Osteoblast (primary cell): Measurements from ENCODE around the gene DHRS4L2. TPM values are rescaled to one million over a fixed set of nuclear protein-coding genes. Genes with fewer than 3 reads are reported as not detected.
A peak's percentile ranks its signal among the peaks of the same experiment; 100 is the strongest.
"Not testable (repeated sequence)": the region's sequence is repeated elsewhere in the genome, so short reads cannot be mapped to it uniquely, and the experiment has no call there.

ENCODE experiments used
- DNase-seq: peaks from one replicate; pipeline ENCODE4 v3.0.0; 2011; ENCODE audit warnings: low spot score, mixed read lengths; ENCODE audit not compliant: insufficient read length; ENCODE audit errors: missing footprints
- H2AFZ ChIP-seq: 2 replicates; pipeline ENCODE4 v1.6.0; 2011; ENCODE audit warnings: mild to moderate bottlenecking, low read length
- H3K27ac ChIP-seq: 2 replicates; pipeline ENCODE4 v1.5.1; 2011; ENCODE audit warnings: mild to moderate bottlenecking, low read depth, low read length, moderate library complexity
- H3K27me3 ChIP-seq: 2 replicates; pipeline ENCODE4 v1.6.0; 2012; ENCODE audit warnings: mild to moderate bottlenecking, control low read depth, inconsistent platforms, low read length, moderate library complexity; ENCODE audit not compliant: insufficient read depth
- H3K36me3 ChIP-seq: 2 replicates; pipeline ENCODE4 v1.5.1; 2011; ENCODE audit warnings: mild to moderate bottlenecking, low read length, control low read depth, moderate library complexity; ENCODE audit not compliant: insufficient read depth
- H3K4me1 ChIP-seq: 2 replicates; pipeline ENCODE4 v1.5.1; 2011; ENCODE audit warnings: mild to moderate bottlenecking, low read length, control low read depth, moderate library complexity; ENCODE audit not compliant: insufficient read depth
- H3K4me2 ChIP-seq: 2 replicates; pipeline ENCODE4 v1.6.0; 2011; ENCODE audit warnings: mild to moderate bottlenecking, low read length; ENCODE audit not compliant: insufficient read depth
- H3K4me3 ChIP-seq: fragments of 200-600 bp; sonication (generic); 3 replicates; pipeline ENCODE4 v1.5.1; 2012; ENCODE audit warnings: mild to moderate bottlenecking, low read length, inconsistent platforms; ENCODE audit not compliant: insufficient read depth
- H3K79me2 ChIP-seq: 2 replicates; pipeline ENCODE4 v1.6.0; 2012; ENCODE audit warnings: mild to moderate bottlenecking, low read length, control low read depth, inconsistent platforms; ENCODE audit not compliant: insufficient read depth
- H3K9me3 ChIP-seq: 2 replicates; pipeline ENCODE4 v1.5.1; 2011; ENCODE audit warnings: low read depth, low read length, control low read depth
- H4K20me1 ChIP-seq: 2 replicates; pipeline ENCODE4 v1.6.0; 2012; ENCODE audit warnings: mild to moderate bottlenecking, low read length, control low read depth; ENCODE audit not compliant: insufficient read depth
- CTCF ChIP-seq: IDR thresholded peaks from 2 replicates; pipeline ENCODE4 v1.5.1; 2011; ENCODE audit warnings: mild to moderate bottlenecking, low read depth, low read length, moderate library complexity; ENCODE audit errors: extremely low read depth
- total RNA-seq: library from RNA; depleted of rRNA; stranded (reverse); fragments of >200 nt; gene quantifications from 2 replicates; pipeline ENCODE4 v1.2.3, GENCODE V29; 2012

Gene DHRS4L2
- total RNA-seq, 1 donor, result 9.0 TPM

- not testable (repeated sequence) for H3K9me3 ChIP-seq, H3K27me3 ChIP-seq, DNase-seq, H3K36me3 ChIP-seq, H3K4me1 ChIP-seq, H3K27ac ChIP-seq, H4K20me1 ChIP-seq, H3K79me2 ChIP-seq
- Histone ChIP-seq H3K4me3 (peak overlapping the region; percentile 63), H2AFZ (peak overlapping the region; percentile 62), H3K4me2 (peak overlapping the region; percentile 65)
Measured at GRCh38 chr14:23969481-23970282, 19.0 kb upstream of the DHRS4L2 start.

- H3K27me3 ChIP-seq, H2AFZ ChIP-seq, DNase-seq, H3K36me3 ChIP-seq, H3K27ac ChIP-seq, H3K4me2 ChIP-seq, H4K20me1 ChIP-seq, H3K79me2 ChIP-seq, H3K9me3 ChIP-seq, H3K4me3 ChIP-seq, H3K4me1 ChIP-seq: not testable (repeated sequence)
Measured at GRCh38 chr14:23970283-23970659, 18.5 kb upstream of the DHRS4L2 start.

GRCh38 chr14:23973178-23973577 lies 15.6 kb upstream of the DHRS4L2 start:
- H3K4me3 ChIP-seq, H4K20me1 ChIP-seq, H3K27ac ChIP-seq, H2AFZ ChIP-seq, H3K4me1 ChIP-seq, H3K4me2 ChIP-seq, H3K27me3 ChIP-seq, DNase-seq, H3K36me3 ChIP-seq, H3K79me2 ChIP-seq, H3K9me3 ChIP-seq: not testable (repeated sequence)

GRCh38 chr14:23974041-23974440 lies 14.7 kb upstream of the DHRS4L2 start:
- not testable (repeated sequence) for H3K9me3 ChIP-seq, H3K27ac ChIP-seq, H3K36me3 ChIP-seq, H3K4me2 ChIP-seq, H3K4me1 ChIP-seq, H3K4me3 ChIP-seq, H2AFZ ChIP-seq, H3K79me2 ChIP-seq, H4K20me1 ChIP-seq, DNase-seq, H3K27me3 ChIP-seq

GRCh38 chr14:23977208-23977607 lies 11.5 kb upstream of the DHRS4L2 start:
- not testable (repeated sequence) for H3K27me3 ChIP-seq, H4K20me1 ChIP-seq, H2AFZ ChIP-seq, H3K27ac ChIP-seq, H3K4me3 ChIP-seq, H3K36me3 ChIP-seq, H3K79me2 ChIP-seq, H3K4me1 ChIP-seq, DNase-seq, H3K9me3 ChIP-seq, H3K4me2 ChIP-seq
- peak; percentile 10 for TF ChIP-seq CTCF

GRCh38 chr14:23981951-23982813 lies 6.5 kb upstream of the DHRS4L2 start:
- H3K4me3 ChIP-seq, H3K36me3 ChIP-seq, H3K4me2 ChIP-seq, H3K79me2 ChIP-seq, H3K27ac ChIP-seq, H3K9me3 ChIP-seq, H4K20me1 ChIP-seq, DNase-seq, H3K27me3 ChIP-seq, H2AFZ ChIP-seq, H3K4me1 ChIP-seq: not testable (repeated sequence)
